GM21515 (cell line): Measurements from ENCODE around the gene TMSB10.
"Not testable (repeated sequence)": the region's sequence is repeated elsewhere in the genome, so short reads cannot be mapped to it uniquely, and the experiment has no call there.

Experiments
- ATAC-seq: cut with Tn5 transposase; IDR thresholded peaks from one replicate; pipeline ENCODE4 v1.9.1; 2021; ENCODE audit not compliant: unreplicated experiment

Gene TMSB10

DNA sequence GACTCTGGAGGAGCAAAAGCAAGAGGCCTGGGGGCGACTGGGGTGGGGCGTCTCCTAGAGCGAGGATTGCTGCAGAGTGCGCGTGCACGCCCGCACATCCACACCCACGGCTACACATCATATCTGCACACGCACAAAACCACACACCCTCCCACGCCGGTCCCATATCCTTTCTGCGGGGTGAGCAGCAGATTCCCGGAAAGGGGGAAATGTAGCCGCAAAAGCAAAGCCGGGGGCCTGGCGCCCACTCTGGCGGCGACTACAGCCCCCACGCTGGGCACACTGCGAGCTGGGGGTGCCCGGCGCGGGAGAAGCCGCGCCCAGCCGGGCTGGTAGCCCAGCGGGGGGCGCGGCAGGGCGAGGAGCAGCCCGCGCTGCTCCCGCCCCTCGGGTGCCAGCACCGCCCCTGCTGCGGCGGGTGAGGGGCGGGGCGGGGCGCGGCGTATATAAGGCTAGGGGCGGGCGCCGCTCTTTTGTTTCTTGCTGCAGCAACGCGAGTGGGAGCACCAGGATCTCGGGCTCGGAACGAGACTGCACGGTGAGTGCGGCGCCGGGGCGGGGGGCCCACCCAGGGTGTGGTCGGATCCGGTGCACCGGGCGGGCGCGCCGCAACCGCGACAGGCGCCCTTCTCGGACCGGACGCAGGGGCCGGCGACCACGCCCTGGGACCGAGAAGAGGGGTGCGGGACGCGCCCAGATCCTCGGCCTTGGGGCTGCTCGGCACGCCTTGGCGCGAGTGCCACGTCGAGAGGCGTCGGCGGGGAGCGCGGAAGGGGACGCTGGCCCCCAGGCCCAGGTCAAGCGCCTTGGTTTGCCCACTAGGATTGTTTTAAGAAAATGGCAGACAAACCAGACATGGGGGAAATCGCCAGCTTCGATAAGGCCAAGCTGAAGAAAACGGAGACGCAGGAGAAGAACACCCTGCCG is at the start of gene TMSB10:
Gene TMSB10 (plus strand): TSS at position 476 of the 927 bp plus-strand sequence.
- ATAC-seq: peak; percentile 60

DNA sequence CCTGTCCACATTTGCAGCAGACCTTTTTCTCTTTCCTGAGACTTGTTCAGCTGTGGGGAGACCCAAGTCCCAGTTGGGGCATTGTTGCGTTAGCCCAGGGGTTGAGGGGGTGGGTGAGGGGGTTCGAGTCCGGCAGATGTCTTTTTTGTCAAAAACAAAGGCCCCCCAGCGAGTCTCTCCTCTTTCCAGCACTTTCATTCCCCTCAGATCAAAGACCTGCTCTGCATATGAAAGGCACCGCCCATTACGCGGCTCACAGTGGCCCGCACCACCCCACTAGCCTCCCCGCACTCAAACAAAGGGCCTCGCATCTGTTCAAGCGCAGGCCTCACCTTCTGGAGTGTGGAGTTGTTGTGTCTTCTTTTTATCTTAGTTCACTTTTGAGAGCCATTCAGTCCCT is 49.7 kb upstream of the TMSB10 start:
- ATAC-seq: no peak

GRCh38 chr2:84856787-84857186 is 48.7 kb upstream of the TMSB10 start:
- no peak for ATAC-seq

GRCh38 chr2:84857566-84857965 is 47.9 kb upstream of the TMSB10 start:
- no peak for ATAC-seq

- no peak for ATAC-seq
Observed at GRCh38 chr2:84858123-84858522, 47.3 kb upstream of the TMSB10 start.

- ATAC-seq: no peak
Observed at GRCh38 chr2:84858937-84859336, 46.5 kb upstream of the TMSB10 start.

DNA sequence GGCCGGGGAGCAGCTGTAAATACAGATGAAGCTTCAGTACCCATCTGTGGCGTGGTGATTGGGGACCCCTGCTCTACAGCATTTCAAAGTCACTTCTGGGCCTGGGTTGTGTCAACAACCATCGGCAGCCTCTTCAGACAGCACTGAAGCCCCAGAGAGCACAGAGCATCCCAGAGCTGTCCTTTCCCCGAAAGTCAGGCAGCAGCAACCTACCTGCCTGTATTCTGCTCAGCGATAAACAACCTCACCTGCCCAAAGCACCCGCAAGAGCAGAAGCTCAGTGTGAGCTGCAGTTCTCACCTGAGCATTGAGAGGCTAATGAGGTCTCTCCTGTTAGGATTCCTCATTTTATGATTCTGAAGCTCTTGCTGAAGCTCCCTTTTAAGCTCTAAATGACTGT is 43.9 kb upstream of the TMSB10 start:
- no peak for ATAC-seq

- ATAC-seq: no peak
Observed at GRCh38 chr2:84862006-84862405, 43.5 kb upstream of the TMSB10 start.

GRCh38 chr2:84865181-84865783 is 40.2 kb upstream of the TMSB10 start:
- ATAC-seq: no peak

GRCh38 chr2:84866122-84866521 is 39.3 kb upstream of the TMSB10 start:
- ATAC-seq: no peak

DNA sequence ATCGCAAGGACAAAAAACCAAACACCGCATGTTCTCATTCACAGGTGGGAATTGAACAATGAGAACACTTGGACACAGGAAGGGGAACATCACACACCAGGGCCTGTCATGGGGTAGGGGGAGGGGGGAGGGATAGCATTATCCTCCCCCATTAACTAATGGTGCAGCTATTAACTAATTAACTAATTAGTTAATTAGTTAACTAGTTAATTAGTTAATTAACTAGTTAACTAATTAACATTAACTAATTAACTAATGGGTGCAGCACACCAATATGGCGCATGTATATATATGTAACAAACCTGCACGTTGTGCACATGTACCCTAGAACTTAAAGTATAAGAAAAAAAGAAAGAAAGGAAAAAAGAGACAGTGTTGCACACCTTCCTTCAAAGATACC is 37.1 kb upstream of the TMSB10 start:
- ATAC-seq: not testable (repeated sequence)

DNA sequence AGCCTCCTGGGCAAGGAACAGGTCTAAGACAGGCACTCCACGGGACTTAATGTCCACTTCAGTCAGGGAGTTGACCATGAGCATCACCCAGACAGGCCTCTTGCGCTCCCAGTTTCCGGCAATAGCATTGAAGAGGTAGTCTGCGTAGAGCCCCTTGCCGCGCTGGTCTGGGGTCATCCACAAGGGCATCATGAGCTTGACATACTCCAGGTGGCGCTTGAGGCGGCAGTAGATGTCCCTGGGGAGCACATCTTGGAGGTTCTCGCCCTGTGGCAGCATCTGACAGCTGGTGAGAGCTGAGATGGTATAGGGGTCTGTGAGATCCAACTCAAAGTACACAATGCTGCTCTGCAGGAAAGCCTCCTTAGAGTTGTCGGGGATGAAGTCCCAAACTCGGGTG is 35.1 kb upstream of the TMSB10 start:
- no peak for ATAC-seq

DNA sequence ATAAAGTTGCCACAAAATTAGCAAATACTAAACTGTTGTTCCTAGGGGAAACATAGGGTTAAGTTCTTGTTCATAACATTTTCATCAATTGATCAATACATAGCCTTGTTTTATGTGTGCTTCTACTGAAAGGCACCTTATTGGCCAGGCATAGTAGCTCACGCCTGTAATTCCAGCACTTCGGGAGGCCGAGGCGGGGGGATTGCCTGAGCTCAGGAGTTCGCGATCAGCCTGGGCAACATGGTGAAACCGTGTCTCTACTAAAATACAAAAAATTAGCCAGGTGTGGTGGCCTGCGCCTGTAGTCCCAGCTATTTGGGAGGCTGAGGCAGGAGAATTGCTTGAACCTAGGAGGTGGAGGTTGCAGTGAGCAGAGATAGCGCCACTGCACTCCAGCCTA is 32.8 kb upstream of the TMSB10 start:
- not testable (repeated sequence) for ATAC-seq

DNA sequence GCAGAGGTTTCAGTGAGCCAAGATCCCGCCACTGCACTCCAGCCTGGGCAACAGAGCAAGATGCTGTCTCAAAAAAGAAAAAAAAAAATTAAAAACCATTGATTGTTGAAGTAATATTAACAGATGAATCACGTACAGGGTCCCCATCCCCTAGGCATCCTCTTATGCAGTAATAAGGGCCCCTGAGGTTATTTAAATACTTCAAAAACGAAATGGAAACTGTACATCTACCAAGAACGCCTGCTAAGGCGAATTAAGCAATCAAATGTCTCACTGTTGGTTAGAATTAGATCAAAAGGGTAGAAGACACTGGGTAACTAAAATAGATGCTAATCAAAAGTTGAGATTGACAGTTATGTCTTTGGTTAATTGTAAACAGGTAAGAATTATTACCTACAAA is 32.1 kb upstream of the TMSB10 start:
- no peak for ATAC-seq

DNA sequence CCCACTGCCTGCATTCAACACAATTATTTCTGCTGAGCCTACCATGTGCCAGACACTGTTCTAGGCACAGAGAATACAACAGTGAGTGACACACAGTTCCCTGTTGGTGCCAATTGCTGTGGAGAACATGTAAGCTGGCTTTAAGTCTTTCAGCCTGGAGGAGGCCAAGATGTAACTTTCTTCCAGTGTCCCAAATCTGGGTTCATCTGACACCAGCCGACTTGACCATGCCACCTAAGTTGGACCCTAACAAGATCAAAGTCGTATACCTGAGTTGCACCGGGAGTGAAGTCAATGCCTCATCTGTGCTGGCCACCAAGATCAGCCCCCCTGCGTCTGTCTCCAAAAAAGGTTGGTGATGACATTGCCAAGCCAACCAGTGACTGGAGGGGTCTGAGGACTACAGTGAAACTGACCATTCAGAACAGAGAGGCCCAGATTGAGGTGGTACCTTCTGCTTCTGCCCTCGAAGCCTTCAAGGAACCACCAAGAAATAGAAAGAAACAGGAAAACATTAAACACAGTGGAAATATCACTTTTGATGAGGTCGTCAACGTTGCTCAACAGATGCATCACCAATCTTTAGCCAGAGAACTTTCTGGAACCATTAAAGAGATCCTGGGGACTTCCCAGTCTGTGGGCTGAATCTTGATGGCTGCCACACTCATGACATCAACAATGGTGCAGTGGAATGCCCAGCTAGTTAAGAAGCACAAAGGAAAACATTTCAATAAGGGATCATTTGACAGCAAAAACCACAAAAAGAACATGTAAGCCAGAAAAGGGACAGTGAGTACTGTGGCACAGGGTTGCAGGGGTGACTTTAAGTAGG is 30.9 kb upstream of the TMSB10 start:
- no peak for ATAC-seq

GRCh38 chr2:84875213-84875560 is 30.3 kb upstream of the TMSB10 start:
- ATAC-seq: no peak

- ATAC-seq: not testable (repeated sequence)
Observed at GRCh38 chr2:84875619-84876018, 29.8 kb upstream of the TMSB10 start.

GRCh38 chr2:84876369-84876768 is 29.1 kb upstream of the TMSB10 start:
- no peak for ATAC-seq

GRCh38 chr2:84878459-84878858 is 27.0 kb upstream of the TMSB10 start:
- ATAC-seq: no peak

DNA sequence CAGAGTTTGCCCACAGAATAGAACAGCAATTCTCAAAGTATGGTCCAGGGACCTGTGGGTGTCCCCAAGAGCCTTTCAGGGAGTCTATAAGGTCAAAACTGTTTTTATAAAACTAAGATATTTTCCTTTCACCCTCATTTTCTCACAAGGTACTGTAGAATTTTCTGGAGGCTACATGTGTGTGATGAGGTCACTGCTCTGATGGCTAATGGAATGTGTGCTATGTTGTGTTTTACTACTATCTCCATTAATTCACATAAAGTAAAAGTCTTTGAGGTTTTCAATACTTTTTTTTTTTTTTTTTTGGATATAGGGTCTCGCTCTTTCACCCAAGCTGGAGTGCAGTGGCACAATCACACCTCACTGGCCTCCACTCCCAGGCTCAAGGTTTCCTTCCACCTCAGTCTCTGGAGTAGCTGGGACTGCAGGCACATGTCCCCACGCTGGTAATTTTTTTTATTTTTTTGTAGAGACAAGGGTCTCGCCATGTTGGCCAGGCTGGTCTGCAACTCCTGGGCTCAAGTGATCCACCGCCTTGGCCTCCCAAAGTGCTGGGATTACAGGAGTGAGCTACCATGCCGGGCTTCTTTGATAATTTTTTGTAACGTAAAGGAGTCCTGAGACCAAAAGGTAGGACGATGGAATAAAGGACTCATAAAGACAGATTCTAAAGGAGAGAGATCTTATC is 26.4 kb upstream of the TMSB10 start:
- ATAC-seq: no peak
